A549 treated with AZD2906 at 1 μM for 4 hours (cell line): ENCODE data around the gene STAC2. TPM values are rescaled to one million over a fixed set of nuclear protein-coding genes. Genes with fewer than 3 reads are reported as not detected.

Source experiments
- total RNA-seq: library from RNA; stranded (reverse); fragments of 200-300 nt; extraction: Qiagen RNA extraction; gene quantifications from 5 replicates; pipeline ENCODE4 v1.2.3, GENCODE V29; 2022

The STAC2 gene
- 4.0 to 7.8 TPM (median 6.4 TPM) in 5 replicates for total RNA-seq

GRCh38 chr17:39225308-39225958 lies at the start of gene STAC2:
Gene STAC2, minus strand, starts transcription at chr17:39225945. Its CDS starts 443 bp downstream, at chr17:39225502.

GRCh38 chr17:39200070-39200879 lies 25.5 kb downstream of the STAC2 start, which contains the start of gene RPL19:
Gene RPL19, plus strand, starts transcription at chr17:39200283. Its CDS starts 62 bp downstream, at chr17:39200345.

GRCh38 chr17:39197380-39198185 lies 28.2 kb downstream of the STAC2 start, which contains the start of gene CACNB1:
Gene CACNB1, minus strand, starts transcription at chr17:39197669. Its CDS starts 174 bp downstream, at chr17:39197495.

GRCh38 chr17:39165841-39166349 lies 59.9 kb downstream of the STAC2 start, which contains the start of gene ARL5C:
Gene ARL5C, minus strand, starts transcription at chr17:39166161. Its CDS starts 401 bp downstream, at chr17:39165760.

Other genes starting within 250 kb of the STAC2 start
- gene PLXDC1, start 74.3 kb downstream of the STAC2 start, total RNA-seq = 0.13 to 0.32 TPM (median 0.26 TPM) in 5 replicates
- not detected in 5 replicates for gene ARL5C, start 59.8 kb downstream of the STAC2 start, total RNA-seq
- 4.4 to 6.8 TPM (median 6.2 TPM) in 5 replicates for gene CACNB1, start 28.3 kb downstream of the STAC2 start, total RNA-seq
- 3,843 to 4,180 TPM (median 4,131 TPM) in 5 replicates for gene RPL19, start 25.7 kb downstream of the STAC2 start, total RNA-seq
- 6.8 to 8.1 TPM (median 7.6 TPM) in 5 replicates for gene FBXL20, start 175.7 kb upstream of the STAC2 start, total RNA-seq
- 24.9 to 34.5 TPM (median 28.8 TPM) in 5 replicates for gene MED1, start 225.3 kb upstream of the STAC2 start, total RNA-seq
- 30.4 to 36.3 TPM (median 32.3 TPM) in 5 replicates for gene CDK12, start 235.5 kb upstream of the STAC2 start, total RNA-seq